H9 (cell line): ENCODE results near the gene ADSS2. TPM values are rescaled to one million over a fixed set of nuclear protein-coding genes. Genes with fewer than 3 reads are reported as not detected.

ENCODE experiments used
- DNase-seq: peaks from one replicate; pipeline ENCODE4 v3.0.0-alpha.2; 2017
- H2AFZ ChIP-seq: one replicate; pipeline ENCODE4 v1.6.1; 2013; ENCODE audit warnings: mild to moderate bottlenecking, low read length, control low read depth, moderate library complexity
- H2AK5ac ChIP-seq: 2 replicates; pipeline ENCODE4 v1.6.1; 2013; ENCODE audit warnings: low read length, control low read depth, mixed read lengths; ENCODE audit not compliant: insufficient read length
- H2BK120ac ChIP-seq: one replicate; pipeline ENCODE4 v1.6.1; 2013; ENCODE audit warnings: low read depth, mild to moderate bottlenecking, low read length, control low read depth, inconsistent platforms; ENCODE audit not compliant: poor library complexity, severe bottlenecking
- H2BK12ac ChIP-seq: 2 replicates; pipeline ENCODE4 v1.6.1; 2013; ENCODE audit warnings: low read length, control low read depth, mixed read lengths, low read depth; ENCODE audit not compliant: insufficient read length
- H2BK15ac ChIP-seq: 2 replicates; pipeline ENCODE4 v1.6.1; 2013; ENCODE audit warnings: low read depth, low read length, control low read depth
- H2BK20ac ChIP-seq: one replicate; pipeline ENCODE4 v1.6.1; 2013; ENCODE audit warnings: low read depth, mild to moderate bottlenecking, low read length, control low read depth, inconsistent platforms; ENCODE audit not compliant: poor library complexity, severe bottlenecking
- H2BK5ac ChIP-seq: 2 replicates; pipeline ENCODE4 v1.6.1; 2013; ENCODE audit warnings: low read length, control low read depth, mixed read lengths; ENCODE audit not compliant: insufficient read length
- H3K14ac ChIP-seq: 2 replicates; pipeline ENCODE4 v1.6.1; 2013; ENCODE audit warnings: low read length, control low read depth; ENCODE audit not compliant: insufficient read depth
- H3K18ac ChIP-seq: 2 replicates; pipeline ENCODE4 v1.6.1; 2013; ENCODE audit warnings: low read depth, mild to moderate bottlenecking, mixed read lengths, low read length, control low read depth; ENCODE audit not compliant: insufficient read length
- H3K23ac ChIP-seq: 2 replicates; pipeline ENCODE4 v1.6.1; 2013; ENCODE audit warnings: low read length, control low read depth, mixed read lengths, low read depth; ENCODE audit not compliant: insufficient read length
- H3K23me2 ChIP-seq: 2 replicates; pipeline ENCODE4 v1.6.1; 2013; ENCODE audit warnings: low read depth, mild to moderate bottlenecking, mixed read lengths, low read length, control low read depth; ENCODE audit not compliant: insufficient read length, poor library complexity, severe bottlenecking
- H3K27ac ChIP-seq: 2 replicates; pipeline ENCODE4 v1.5.1; 2013; ENCODE audit warnings: low read length, control low read depth, mixed read lengths, low read depth; ENCODE audit not compliant: insufficient read length
- H3K27me3 ChIP-seq: 2 replicates; pipeline ENCODE4 v1.6.1; 2013; ENCODE audit warnings: low read length, control low read depth, inconsistent platforms; ENCODE audit not compliant: insufficient read depth
- H3K4ac ChIP-seq: 2 replicates; pipeline ENCODE4 v1.6.1; 2013; ENCODE audit warnings: low read depth, mild to moderate bottlenecking, control low read depth, inconsistent platforms, low read length, moderate library complexity
- H3K4me1 ChIP-seq: 2 replicates; pipeline ENCODE4 v1.6.1; 2013; ENCODE audit warnings: low read length, control low read depth, inconsistent platforms; ENCODE audit not compliant: insufficient read depth
- H3K4me2 ChIP-seq: 2 replicates; pipeline ENCODE4 v1.6.1; 2013; ENCODE audit warnings: low read length, control low read depth, mixed read lengths; ENCODE audit not compliant: insufficient read length, insufficient read depth
- H3K56ac ChIP-seq: 2 replicates; pipeline ENCODE4 v1.6.1; 2013; ENCODE audit warnings: low read depth, mild to moderate bottlenecking, mixed read lengths, low read length, control low read depth; ENCODE audit not compliant: insufficient read length
- H3K79me1 ChIP-seq: 2 replicates; pipeline ENCODE4 v1.6.1; 2013; ENCODE audit warnings: low read depth, mild to moderate bottlenecking, moderate library complexity, low read length, control low read depth, inconsistent platforms; ENCODE audit not compliant: insufficient read depth, poor library complexity, severe bottlenecking
- H3K79me2 ChIP-seq: 2 replicates; pipeline ENCODE4 v1.6.1; 2013; ENCODE audit warnings: low read length, control low read depth, inconsistent platforms; ENCODE audit not compliant: insufficient read depth
- H3K9ac ChIP-seq: 2 replicates; pipeline ENCODE4 v1.6.1; 2013; ENCODE audit warnings: low read length, control low read depth, mixed read lengths; ENCODE audit not compliant: insufficient read length; ENCODE audit errors: extremely low read depth
- H3K9me3 ChIP-seq: one replicate; pipeline ENCODE4 v1.6.1; 2013; ENCODE audit warnings: low read depth, low read length, inconsistent platforms; ENCODE audit not compliant: control insufficient read depth
- H3T11ph ChIP-seq: one replicate; pipeline ENCODE4 v1.6.1; 2013; ENCODE audit warnings: mild to moderate bottlenecking, low read length, control low read depth, inconsistent platforms
- H4K20me1 ChIP-seq: one replicate; pipeline ENCODE4 v1.6.1; 2013; ENCODE audit not compliant: control insufficient read depth, insufficient read length, insufficient read depth
- H4K5ac ChIP-seq: 2 replicates; pipeline ENCODE4 v1.6.1; 2013; ENCODE audit warnings: low read depth, mild to moderate bottlenecking, mixed read lengths, low read length, control low read depth; ENCODE audit not compliant: insufficient read length
- H4K8ac ChIP-seq: replicated peaks from 2 replicates; pipeline ENCODE4 v1.6.1; 2013; ENCODE audit warnings: low read length, control low read depth, mixed read lengths, low read depth; ENCODE audit not compliant: insufficient read length
- H4K91ac ChIP-seq: 2 replicates; pipeline ENCODE4 v1.6.1; 2013; ENCODE audit warnings: low read depth, mild to moderate bottlenecking, moderate library complexity, mixed read lengths, low read length, control low read depth; ENCODE audit not compliant: insufficient read length
- H3K27ac Mint-ChIP-seq, 3 experiments: 2 replicates in 2 of 3; 3 replicates in 1 of 3; pipeline ENCODE4 v1.8.0; 2020 to 2021; ENCODE audit warnings: mixed read lengths in 3 of 3, mild to moderate bottlenecking in 1 of 3, moderate library complexity in 1 of 3
- H3K27me3 Mint-ChIP-seq: 2 replicates; pipeline ENCODE4 v1.8.0; 2021; ENCODE audit warnings: low read depth, mild to moderate bottlenecking, moderate library complexity, mixed read lengths
- H3K36me3 Mint-ChIP-seq, 3 experiments: 2 replicates in 2 of 3; 3 replicates in 1 of 3; pipeline ENCODE4 v1.8.0; 2020 to 2021; ENCODE audit warnings: low read depth in 3 of 3, mixed read lengths in 3 of 3; ENCODE audit not compliant: insufficient read depth in 1 of 3
- H3K4me1 Mint-ChIP-seq, 2 experiments: 2 replicates each; pipeline ENCODE4 v1.8.0; 2020; ENCODE audit warnings: mixed read lengths in 2 of 2
- H3K4me3 Mint-ChIP-seq, 2 experiments: 2 replicates in 1 of 2; 3 replicates in 1 of 2; pipeline ENCODE4 v1.8.0; 2020 to 2021; ENCODE audit warnings: mild to moderate bottlenecking in 2 of 2, mixed read lengths in 2 of 2, moderate library complexity in 1 of 2
- H3K9me3 Mint-ChIP-seq, 2 experiments: 2 replicates in 1 of 2; 3 replicates in 1 of 2; pipeline ENCODE4 v1.8.0; 2020; ENCODE audit warnings: mild to moderate bottlenecking in 2 of 2, mixed read lengths in 2 of 2, moderate library complexity in 1 of 2
- WGBS: extraction: QIAGEN DNeasy Blood & Tissue Kit; methylation state at CpG from one replicate; pipeline ENCODE4 v1.1.7; 2013; ENCODE audit warnings: missing lambda C conversion rate, low lambda C conversion rate, mixed read lengths; ENCODE audit not compliant: insufficient read length; ENCODE audit errors: extremely low coverage; 5-methylcytosine and 5-hydroxymethylcytosine counted together
- total RNA-seq: library from RNA; stranded (reverse); gene quantifications from 2 replicates; pipeline ENCODE4 v1.2.1, GENCODE V29; 2021
- TF ChIP-seq, protein P1 (sequence below): fragments of 200-600 bp; sonication (generic); conservative IDR thresholded peaks from 3 replicates; pipeline ENCODE4 v1.8.0; 2021; ENCODE audit warnings: antibody characterized with exemption, mild to moderate bottlenecking

Gene ADSS2
- total RNA-seq, 1 experiment from 2014 or later: 65.4 TPM

DNA sequence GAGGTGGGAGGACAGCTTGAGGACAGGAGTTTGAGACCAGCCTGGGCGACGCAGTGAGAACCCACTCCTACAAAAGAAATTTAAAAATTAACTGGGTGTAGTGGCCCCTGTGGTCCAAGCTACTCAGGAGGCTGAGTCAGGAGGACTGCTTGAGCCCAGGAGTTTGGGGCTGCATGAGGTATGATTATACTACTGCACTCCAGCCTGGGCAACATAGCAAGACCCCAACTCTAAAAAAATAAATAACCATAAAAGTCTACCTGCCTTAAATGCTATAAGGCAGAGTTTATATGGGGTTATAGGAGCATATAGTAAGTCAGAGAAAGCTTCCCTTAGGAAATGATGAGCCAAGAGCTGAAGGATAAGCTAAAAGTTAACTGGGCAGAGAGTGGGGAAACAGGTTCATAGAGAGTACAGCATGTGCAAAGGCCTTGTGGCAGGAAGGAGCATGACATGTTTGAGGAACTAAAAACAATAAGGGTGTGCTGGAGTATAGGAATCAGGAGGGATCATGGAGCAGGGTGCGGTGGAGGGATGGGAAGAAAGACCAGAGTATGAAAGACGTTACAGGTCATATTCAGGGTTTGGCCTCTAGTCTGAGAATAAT is 68.3 kb downstream of the ADSS2 start:
- Histone ChIP-seq H3K23me2 (no peaks in the 10 kb centered on the region), H3T11ph (no peak overlapping the region), H4K20me1 (no peaks in the 10 kb centered on the region), H3K4me2 (no peak overlapping the region), H3K56ac (no peak overlapping the region), H2BK15ac (no peak overlapping the region), H3K9me3 (no peaks in the 10 kb centered on the region), H3K9ac (no peak overlapping the region), H4K5ac (no peak overlapping the region), H2AK5ac (no peak overlapping the region), H4K91ac (no peak overlapping the region), H2AFZ (no peak overlapping the region), H3K27ac (no peak overlapping the region), H3K79me1 (no peaks in the 10 kb centered on the region), H2BK12ac (no peak overlapping the region), H3K23ac (no peak overlapping the region), H3K18ac (no peak overlapping the region), H3K27me3 (no peaks in the 10 kb centered on the region), H3K4me1 (no peaks in the 10 kb centered on the region), H4K8ac (no peak overlapping the region), H2BK120ac (no peak overlapping the region), H3K4ac (no peak overlapping the region), H3K79me2 (no peaks in the 10 kb centered on the region), H2BK20ac (no peak overlapping the region), H2BK5ac (no peak overlapping the region), H3K14ac (no peak overlapping the region)
- Mint-ChIP-seq H3K27ac (no peak overlapping the region; a peak in 1 of 7 replicates), H3K4me1 (peaks cover 6% of the 10 kb centered on the region in 2 experiments), H3K9me3 (no peaks in the 10 kb centered on the region), H3K36me3 (no peaks in the 10 kb centered on the region; a peak in 1 of 7 replicates), H3K27me3 (no peaks in the 10 kb centered on the region), H3K4me3 (no peak overlapping the region)
- DNase-seq: no peak
- TF ChIP-seq, protein P1, sequence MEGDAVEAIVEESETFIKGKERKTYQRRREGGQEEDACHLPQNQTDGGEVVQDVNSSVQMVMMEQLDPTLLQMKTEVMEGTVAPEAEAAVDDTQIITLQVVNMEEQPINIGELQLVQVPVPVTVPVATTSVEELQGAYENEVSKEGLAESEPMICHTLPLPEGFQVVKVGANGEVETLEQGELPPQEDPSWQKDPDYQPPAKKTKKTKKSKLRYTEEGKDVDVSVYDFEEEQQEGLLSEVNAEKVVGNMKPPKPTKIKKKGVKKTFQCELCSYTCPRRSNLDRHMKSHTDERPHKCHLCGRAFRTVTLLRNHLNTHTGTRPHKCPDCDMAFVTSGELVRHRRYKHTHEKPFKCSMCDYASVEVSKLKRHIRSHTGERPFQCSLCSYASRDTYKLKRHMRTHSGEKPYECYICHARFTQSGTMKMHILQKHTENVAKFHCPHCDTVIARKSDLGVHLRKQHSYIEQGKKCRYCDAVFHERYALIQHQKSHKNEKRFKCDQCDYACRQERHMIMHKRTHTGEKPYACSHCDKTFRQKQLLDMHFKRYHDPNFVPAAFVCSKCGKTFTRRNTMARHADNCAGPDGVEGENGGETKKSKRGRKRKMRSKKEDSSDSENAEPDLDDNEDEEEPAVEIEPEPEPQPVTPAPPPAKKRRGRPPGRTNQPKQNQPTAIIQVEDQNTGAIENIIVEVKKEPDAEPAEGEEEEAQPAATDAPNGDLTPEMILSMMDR: no peak
- no CpG with 5 or more reads among the region's 4 CpGs for WGBS
